Activated CD4-positive, alpha-beta memory T cell treated with anti-CD3 and anti-CD28 coated beads for 36 hours (primary cell): ENCODE measurements around the gene GRK5. TPM values are rescaled to one million over a fixed set of nuclear protein-coding genes. Genes with fewer than 3 reads are reported as not detected.

Experiments used
- CTCF ChIA-PET: fragments of 350-600 bp; sonication (Branson Sonifier 250); formaldehyde crosslinking; loops from one replicate; lab custom pipeline; 2021; ENCODE audit warnings: antibody characterized with exemption, inconsistent platforms; lab: Charles Lee
- POLR2A ChIA-PET: fragments of 350-600 bp; sonication (Branson Sonifier 250); formaldehyde crosslinking; loops from one replicate; lab custom pipeline; 2021; ENCODE audit warnings: antibody characterized with exemption; lab: Charles Lee
- DNase-seq: peaks from one replicate; pipeline ENCODE4 v3.0.0-alpha.2; 2020
- H3K27ac Mint-ChIP-seq: one replicate; pipeline ENCODE4 v1.8.0; 2021; ENCODE audit warnings: mixed read lengths
- H3K27me3 Mint-ChIP-seq: one replicate; pipeline ENCODE4 v1.8.0; 2021; ENCODE audit warnings: mixed read lengths
- H3K36me3 Mint-ChIP-seq: one replicate; pipeline ENCODE4 v1.8.0; 2021; ENCODE audit warnings: mixed read lengths
- H3K4me1 Mint-ChIP-seq: one replicate; pipeline ENCODE4 v1.8.0; 2021; ENCODE audit warnings: low read depth, mixed read lengths
- H3K4me3 Mint-ChIP-seq: one replicate; pipeline ENCODE4 v1.8.0; 2021; ENCODE audit warnings: mild to moderate bottlenecking, mixed read lengths
- H3K9me3 Mint-ChIP-seq: one replicate; pipeline ENCODE4 v1.8.0; 2021; ENCODE audit warnings: mixed read lengths
- intact Hi-C: fragments of 100-400 bp; cut with micrococcal nuclease; formaldehyde crosslinking; loops from one replicate; pipeline ENCODE4 v1.15.1; 2023
- total RNA-seq, 2 experiments: library from RNA; stranded (reverse); gene quantifications; one replicate each; pipeline ENCODE4 v1.2.3, GENCODE V29; 2021

The GRK5 gene
- total RNA-seq, 2 experiments from 2014 or later = 22.7 to 23.0 TPM

- Mint-ChIP-seq H3K27me3 (no peaks in the 10 kb centered on the region), H3K4me3 (no peak overlapping the region), H3K9me3 (no peaks in the 10 kb centered on the region), H3K27ac (no peak overlapping the region), H3K36me3 (no peaks in the 10 kb centered on the region), H3K4me1 (peaks cover 5% of the 10 kb centered on the region)
- CTCF ChIA-PET = interaction anchor here (0.8 kb wide), 1 partner anchor 120 kb away, joined by 3 read pairs; no protein-coding TSS in a partner anchor
- intact Hi-C loops = no loop called here
- no peak for DNase-seq
- POLR2A ChIA-PET = no interaction called here
Measured at GRCh38 chr10:119323085-119324016, 116.0 kb downstream of the GRK5 start.

- H3K4me3 Mint-ChIP-seq = no peak overlapping the region
- H3K27me3 Mint-ChIP-seq = no peaks in the 10 kb centered on the region
- DNase-seq = no peak
- H3K27ac Mint-ChIP-seq = no peak overlapping the region
- POLR2A ChIA-PET = no interaction called here
- peaks cover 5% of the 10 kb centered on the region for H3K4me1 Mint-ChIP-seq
- intact Hi-C loops = no loop called here
- CTCF ChIA-PET = no interaction called here
- H3K36me3 Mint-ChIP-seq = no peaks in the 10 kb centered on the region
- H3K9me3 Mint-ChIP-seq = no peaks in the 10 kb centered on the region
Measured at GRCh38 chr10:119325131-119325530, 117.8 kb downstream of the GRK5 start.

- Mint-ChIP-seq H3K4me1 (no peaks in the 10 kb centered on the region), H3K27ac (no peak overlapping the region), H3K4me3 (no peak overlapping the region), H3K27me3 (no peaks in the 10 kb centered on the region), H3K9me3 (no peaks in the 10 kb centered on the region), H3K36me3 (no peaks in the 10 kb centered on the region)
- no peak for DNase-seq
- intact Hi-C loops = no loop called here
- POLR2A ChIA-PET = no interaction called here
- CTCF ChIA-PET = no interaction called here
Measured at GRCh38 chr10:119326167-119326566, 118.8 kb downstream of the GRK5 start.

- Mint-ChIP-seq H3K36me3 (no peaks in the 10 kb centered on the region), H3K4me3 (no peak overlapping the region), H3K4me1 (no peaks in the 10 kb centered on the region), H3K27me3 (no peaks in the 10 kb centered on the region), H3K27ac (no peak overlapping the region), H3K9me3 (no peaks in the 10 kb centered on the region)
- ChIA-PET CTCF (no interaction called here), POLR2A (no interaction called here)
- DNase-seq = no peak
- intact Hi-C loops = no loop called here
Measured at GRCh38 chr10:119327096-119327745, 119.8 kb downstream of the GRK5 start.

GRCh38 chr10:119328223-119328622, 120.9 kb downstream of the GRK5 start:
- Mint-ChIP-seq H3K4me3 (no peak overlapping the region), H3K9me3 (no peaks in the 10 kb centered on the region), H3K36me3 (peaks cover 3% of the 10 kb centered on the region), H3K27ac (no peak overlapping the region), H3K4me1 (peaks cover 8% of the 10 kb centered on the region), H3K27me3 (no peaks in the 10 kb centered on the region)
- ChIA-PET CTCF (no interaction called here), POLR2A (interaction anchor here (0.6 kb wide), 1 partner anchor 12 kb away, joined by 4 read pairs; no protein-coding TSS in a partner anchor)
- intact Hi-C loops = no loop called here
- DNase-seq = no peak

- Mint-ChIP-seq H3K27ac (no peak overlapping the region), H3K36me3 (peaks cover 6% of the 10 kb centered on the region), H3K4me1 (peaks cover 13% of the 10 kb centered on the region), H3K4me3 (no peak overlapping the region), H3K27me3 (no peaks in the 10 kb centered on the region), H3K9me3 (no peaks in the 10 kb centered on the region)
- intact Hi-C loops = no loop called here
- DNase-seq = no peak
- CTCF ChIA-PET = interaction anchor here (1.1 to 1.2 kb wide), 2 partner anchors 11 to 121 kb away, joined by 3 read pairs; no protein-coding TSS in a partner anchor
- POLR2A ChIA-PET = no interaction called here
Measured at GRCh38 chr10:119330342-119330741, 123.0 kb downstream of the GRK5 start.

GRCh38 chr10:119331061-119331460, 123.7 kb downstream of the GRK5 start:
- H3K4me3 Mint-ChIP-seq = no peak overlapping the region
- no peaks in the 10 kb centered on the region for H3K9me3 Mint-ChIP-seq
- H3K27ac Mint-ChIP-seq = no peak overlapping the region
- peaks cover 6% of the 10 kb centered on the region for H3K36me3 Mint-ChIP-seq
- ChIA-PET POLR2A (no interaction called here), CTCF (no interaction called here)
- intact Hi-C loops = no loop called here
- DNase-seq = no peak
- H3K27me3 Mint-ChIP-seq = no peaks in the 10 kb centered on the region
- H3K4me1 Mint-ChIP-seq = peaks cover 13% of the 10 kb centered on the region

- Mint-ChIP-seq H3K27me3 (no peaks in the 10 kb centered on the region), H3K4me3 (no peak overlapping the region), H3K36me3 (peaks cover 6% of the 10 kb centered on the region), H3K27ac (no peak overlapping the region), H3K9me3 (no peaks in the 10 kb centered on the region), H3K4me1 (peaks cover 13% of the 10 kb centered on the region)
- ChIA-PET POLR2A (interaction anchor here (0.6 to 1.0 kb wide), 2 partner anchors 18 to 27 kb away, joined by 3 read pairs; no protein-coding TSS in a partner anchor), CTCF (no interaction called here)
- DNase-seq = peak; percentile 78
- intact Hi-C loops = loop anchor here (1.0 kb wide), 1 partner anchor 18 kb away; no protein-coding TSS in a partner anchor
Measured at GRCh38 chr10:119333146-119333792, 125.9 kb downstream of the GRK5 start.

- Mint-ChIP-seq H3K27me3 (no peaks in the 10 kb centered on the region), H3K36me3 (peaks cover 6% of the 10 kb centered on the region), H3K9me3 (no peaks in the 10 kb centered on the region), H3K4me3 (no peak overlapping the region), H3K27ac (no peak overlapping the region), H3K4me1 (peaks cover 14% of the 10 kb centered on the region)
- no peak for DNase-seq
- ChIA-PET CTCF (interaction anchor here (1.2 kb wide), 1 partner anchor 118 kb away, joined by 3 read pairs; no protein-coding TSS in a partner anchor), POLR2A (no interaction called here)
- intact Hi-C loops = no loop called here
Measured at GRCh38 chr10:119335671-119336353, 128.4 kb downstream of the GRK5 start.

GRCh38 chr10:119336599-119336998, 129.2 kb downstream of the GRK5 start:
- no peaks in the 10 kb centered on the region for H3K9me3 Mint-ChIP-seq
- intact Hi-C loops = no loop called here
- ChIA-PET CTCF (interaction anchor here (1.2 kb wide), 1 partner anchor 119 kb away, joined by 3 read pairs; no protein-coding TSS in a partner anchor), POLR2A (no interaction called here)
- peaks cover 8% of the 10 kb centered on the region for H3K36me3 Mint-ChIP-seq
- H3K4me1 Mint-ChIP-seq = peaks cover 22% of the 10 kb centered on the region
- H3K27ac Mint-ChIP-seq = no peak overlapping the region
- no peak overlapping the region for H3K4me3 Mint-ChIP-seq
- no peaks in the 10 kb centered on the region for H3K27me3 Mint-ChIP-seq
- DNase-seq = no peak

- H3K27me3 Mint-ChIP-seq = no peaks in the 10 kb centered on the region
- peaks cover 27% of the 10 kb centered on the region for H3K4me1 Mint-ChIP-seq
- no peak overlapping the region for H3K27ac Mint-ChIP-seq
- intact Hi-C loops = no loop called here
- H3K36me3 Mint-ChIP-seq = peaks cover 8% of the 10 kb centered on the region
- ChIA-PET POLR2A (no interaction called here), CTCF (no interaction called here)
- H3K9me3 Mint-ChIP-seq = no peaks in the 10 kb centered on the region
- no peak overlapping the region for H3K4me3 Mint-ChIP-seq
- DNase-seq = no peak
Measured at GRCh38 chr10:119337223-119337622, 129.9 kb downstream of the GRK5 start.
